ENCODE results near the gene CAVIN2. TPM values are rescaled to one million over a fixed set of nuclear protein-coding genes. Genes with fewer than 3 reads are reported as not detected.
A peak's percentile ranks its signal among the peaks of the same experiment; 100 is the strongest.

CAVIN2 gene
- total RNA-seq, 1 experiment from 2014 or later = 10.2 TPM

DNA sequence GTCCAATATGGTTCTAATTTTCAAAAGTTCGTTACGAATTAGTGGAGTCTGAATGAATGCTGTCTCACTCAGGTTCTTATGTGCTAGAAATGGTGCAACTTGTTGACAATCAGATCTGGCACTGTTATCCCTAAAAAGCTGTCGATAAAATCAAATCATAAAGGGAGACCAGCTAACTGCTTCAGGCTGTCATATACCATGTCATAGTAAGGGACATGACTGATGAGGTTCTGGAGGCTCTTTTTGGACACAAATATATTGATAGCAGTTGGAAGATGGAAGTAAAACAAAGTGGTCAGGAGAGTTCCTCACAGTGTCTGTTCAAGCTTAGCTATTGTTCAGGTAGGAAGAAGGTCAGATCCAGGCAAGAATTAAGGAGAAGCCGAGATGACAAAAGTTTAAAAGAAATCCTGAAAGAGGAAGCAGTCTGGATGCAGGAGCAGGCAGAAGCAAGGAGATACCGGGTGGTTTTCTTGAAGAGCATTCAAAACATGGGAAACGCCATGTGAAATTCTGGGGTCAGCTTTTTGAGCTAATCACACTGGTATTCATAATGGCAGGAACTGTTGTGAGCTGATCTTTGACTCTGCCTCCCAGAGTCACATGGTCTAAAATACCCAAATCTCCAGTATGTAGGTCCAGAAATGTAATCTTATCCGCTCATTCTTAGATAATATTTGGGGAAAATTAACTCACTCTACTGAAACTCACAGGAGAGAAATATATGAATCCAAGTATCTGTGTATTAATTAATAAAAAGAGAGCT, 9.4 kb upstream of the CAVIN2 start:
- DNase-seq = no peak
- peaks cover 47% of the 10 kb centered on the region for H3K4me1 ChIP-seq
- no peaks in the 10 kb centered on the region for H3K36me3 ChIP-seq
- peaks cover 7% of the 10 kb centered on the region for H3K9me3 ChIP-seq (replicated peaks)
- H3K27me3 ChIP-seq = no peaks in the 10 kb centered on the region
- no peak overlapping the region; the same call in 1 of the 2 replicates for H3K27ac ChIP-seq
- H3K4me3 ChIP-seq = no peak overlapping the region

DNA sequence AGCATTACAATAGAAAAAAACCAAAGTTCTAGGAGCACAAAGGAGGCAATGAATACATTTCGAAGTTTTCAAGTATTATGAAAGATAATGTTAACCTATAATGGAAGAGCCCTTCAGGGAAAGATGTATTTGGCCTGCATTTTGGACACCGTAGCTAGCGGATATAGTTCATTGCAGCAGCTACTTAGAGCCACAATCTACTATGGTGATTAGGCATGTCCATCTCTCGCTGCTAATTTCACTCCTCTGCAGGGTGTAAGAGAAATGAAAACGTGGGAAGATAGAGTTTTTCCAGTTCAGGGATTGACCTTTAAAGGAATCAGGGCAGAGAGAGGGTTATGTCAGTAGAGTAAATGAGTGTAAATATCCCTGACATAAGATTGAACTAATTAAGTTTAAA, 8.5 kb upstream of the CAVIN2 start:
- no peak overlapping the region for H3K4me3 ChIP-seq
- H3K27ac ChIP-seq = no peak overlapping the region
- H3K27me3 ChIP-seq = no peaks in the 10 kb centered on the region
- peaks cover 47% of the 10 kb centered on the region for H3K4me1 ChIP-seq
- no peak for DNase-seq
- H3K9me3 ChIP-seq (replicated peaks) = peaks cover 3% of the 10 kb centered on the region
- H3K36me3 ChIP-seq = no peaks in the 10 kb centered on the region

DNA sequence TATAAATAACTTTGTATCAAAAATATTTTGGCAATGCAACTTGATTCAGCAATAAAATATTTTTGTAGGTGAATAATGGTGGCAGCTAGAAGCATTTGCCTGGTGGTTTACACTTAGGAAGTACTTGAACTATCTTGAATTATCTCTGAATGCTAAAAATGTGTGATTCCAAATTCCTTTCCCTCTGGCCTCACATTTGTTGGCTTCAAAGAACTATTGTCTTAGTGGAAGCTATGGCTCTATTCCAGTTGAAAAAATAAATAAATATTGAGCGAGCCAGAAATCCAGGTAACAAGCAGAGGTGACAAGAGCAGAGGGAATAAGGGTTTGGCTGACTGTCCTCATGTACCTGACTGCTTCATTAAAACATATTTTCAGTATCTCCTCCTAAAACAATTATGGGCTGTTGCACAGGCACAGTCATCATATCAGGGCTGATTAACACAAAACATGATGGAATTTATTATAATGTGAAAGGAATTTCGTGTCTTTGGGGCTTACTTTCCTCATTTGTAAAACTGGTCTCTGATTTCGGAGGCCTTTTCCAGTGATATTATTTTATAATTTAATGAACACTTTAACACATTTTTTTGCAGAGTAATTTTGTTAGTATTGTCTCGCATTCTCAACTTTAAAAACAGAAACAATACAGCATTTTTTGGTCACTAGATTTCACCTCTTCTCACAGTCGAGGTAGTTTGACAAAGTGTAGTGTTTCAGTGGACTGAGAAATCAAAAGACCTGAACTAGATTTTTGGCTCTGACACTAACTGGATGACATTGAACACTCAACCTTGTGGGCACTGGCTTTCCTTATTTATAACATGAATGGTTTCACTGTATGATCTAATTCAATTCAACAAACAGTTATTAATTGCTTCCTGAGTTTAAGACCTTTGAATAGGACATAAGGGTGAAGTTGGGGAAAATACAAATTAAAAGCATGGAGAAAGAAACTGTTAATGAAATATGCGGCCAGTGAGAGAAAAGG, 7.8 kb upstream of the CAVIN2 start:
- DNase-seq = peak in 1 of 2 experiments; percentile 53
- Histone ChIP-seq H3K36me3 (no peaks in the 10 kb centered on the region), H3K4me1 (peaks cover 47% of the 10 kb centered on the region), H3K27ac (peak overlapping the region; percentile 27; the same call in 1 of the 2 replicates), H3K27me3 (no peaks in the 10 kb centered on the region), H3K4me3 (no peak overlapping the region), H3K9me3 (replicated peaks) (no peaks in the 10 kb centered on the region; the same call in 1 of the 2 replicates)

DNA sequence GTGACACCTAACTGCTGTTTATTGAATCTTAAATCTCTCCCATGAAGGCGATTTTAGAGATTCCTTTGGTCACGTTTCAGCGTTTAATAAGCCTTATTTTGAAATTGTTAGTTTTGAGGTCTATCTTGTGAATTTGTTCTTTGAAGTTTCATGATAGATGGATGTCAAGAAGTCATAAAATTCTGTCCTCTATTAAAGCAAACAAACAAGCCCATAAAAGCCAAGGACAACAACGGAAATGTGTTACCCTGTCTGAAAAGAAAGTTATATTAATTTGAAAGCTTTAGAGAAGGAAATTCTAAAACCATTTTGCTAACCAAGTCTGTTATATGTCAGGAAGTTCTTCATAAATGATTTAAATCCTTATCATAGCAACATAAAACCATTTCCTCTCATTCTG, 7.0 kb upstream of the CAVIN2 start:
- Histone ChIP-seq H3K9me3 (replicated peaks) (no peaks in the 10 kb centered on the region), H3K4me1 (peaks cover 47% of the 10 kb centered on the region), H3K27ac (peak overlapping the region; percentile 27; the same call in 1 of the 2 replicates), H3K36me3 (no peaks in the 10 kb centered on the region), H3K4me3 (no peak overlapping the region), H3K27me3 (no peaks in the 10 kb centered on the region)
- DNase-seq = no peak

DNA sequence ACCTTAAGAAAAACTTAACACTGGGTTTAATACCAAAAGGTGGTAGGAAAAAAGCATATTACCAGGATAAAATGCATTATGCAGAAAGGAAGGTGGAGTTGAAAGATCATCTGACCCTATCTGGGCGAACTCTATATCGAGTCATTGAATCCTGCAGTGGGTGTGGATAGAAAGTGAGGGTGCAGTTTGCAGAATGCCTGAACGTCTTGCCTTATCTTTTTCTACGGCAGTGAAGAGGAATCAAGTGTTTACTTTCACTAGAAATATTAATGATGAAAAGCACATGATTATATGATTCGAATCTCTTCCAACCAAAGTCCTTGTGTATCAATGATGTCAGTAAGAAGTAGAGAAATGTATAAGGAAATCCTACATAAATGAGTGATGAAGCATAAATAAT, 4.3 kb upstream of the CAVIN2 start:
- no peak for DNase-seq
- peaks cover 52% of the 10 kb centered on the region for H3K4me1 ChIP-seq
- no peak overlapping the region for H3K4me3 ChIP-seq
- H3K27ac ChIP-seq = no peak overlapping the region
- no peaks in the 10 kb centered on the region for H3K36me3 ChIP-seq
- no peaks in the 10 kb centered on the region for H3K27me3 ChIP-seq
- H3K9me3 ChIP-seq (replicated peaks) = no peaks in the 10 kb centered on the region

DNA sequence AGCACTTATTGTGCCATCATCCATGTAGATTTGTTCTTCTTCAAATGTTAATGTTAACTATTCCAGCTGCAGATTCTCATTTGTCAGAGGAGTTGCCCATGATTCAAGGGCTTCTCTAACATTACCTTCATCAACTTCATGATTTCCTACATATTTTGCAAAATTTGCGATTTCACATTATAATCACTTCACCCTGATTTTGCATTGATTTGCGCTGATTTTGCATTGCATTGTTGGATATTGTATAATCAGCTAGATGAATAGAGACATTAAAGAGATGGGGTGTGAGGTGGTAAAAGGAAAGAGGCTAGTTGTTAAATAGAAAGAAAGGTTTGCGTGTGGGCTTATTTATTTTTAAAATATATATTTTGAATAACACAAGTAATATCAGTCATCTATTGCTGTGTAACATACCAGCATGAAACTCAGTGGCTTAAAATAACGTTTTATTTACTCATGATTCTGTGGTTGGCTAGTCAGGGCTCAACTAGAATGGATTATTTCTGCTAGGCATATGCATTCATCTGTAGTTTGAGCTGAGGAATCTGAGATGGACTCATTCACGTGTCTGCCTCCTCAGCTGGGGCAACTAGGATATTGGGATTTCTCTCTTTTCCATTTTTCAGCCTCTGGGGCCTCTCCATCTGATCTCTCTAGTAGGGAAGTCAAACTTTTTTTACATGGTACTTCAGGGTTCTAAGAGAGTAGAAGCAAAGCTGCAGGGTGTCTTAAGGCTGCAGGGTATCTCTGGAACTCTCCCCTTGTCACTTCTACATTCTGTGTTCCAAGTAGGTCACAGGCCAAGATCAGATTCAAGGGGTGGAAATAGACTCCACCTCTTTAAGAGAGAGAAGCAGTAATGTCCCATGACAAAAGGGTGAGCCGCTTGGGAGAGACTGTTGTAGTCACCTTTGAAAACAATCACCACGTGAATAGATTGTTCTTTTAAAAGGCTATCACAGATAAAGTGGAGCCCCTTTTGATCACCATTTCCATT, 2.2 kb upstream of the CAVIN2 start:
- H3K4me1 ChIP-seq = peaks cover 48% of the 10 kb centered on the region
- no peak overlapping the region for H3K4me3 ChIP-seq
- no peak for DNase-seq
- no peaks in the 10 kb centered on the region for H3K36me3 ChIP-seq
- no peaks in the 10 kb centered on the region for H3K27me3 ChIP-seq
- H3K27ac ChIP-seq = no peak overlapping the region
- H3K9me3 ChIP-seq (replicated peaks) = no peaks in the 10 kb centered on the region

DNA sequence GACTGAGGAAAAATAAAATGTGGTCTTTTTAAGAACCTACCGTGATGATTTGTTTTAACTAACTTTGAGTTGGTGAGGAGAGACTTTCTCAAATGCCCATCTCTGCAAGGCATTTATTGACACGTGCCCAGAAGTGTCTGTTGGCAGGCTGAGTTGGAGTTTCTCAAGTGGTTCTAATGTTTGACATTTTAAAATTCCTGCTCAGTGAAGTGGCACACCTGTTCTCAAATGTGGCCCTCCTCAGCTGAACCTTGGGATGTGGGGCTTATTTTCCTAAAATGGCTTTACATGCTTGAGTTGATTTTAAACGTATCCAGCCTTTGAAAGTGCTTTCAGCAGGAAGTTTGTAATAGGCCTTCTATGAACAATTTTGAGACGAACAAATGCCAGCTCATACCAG, 876 bp upstream of the CAVIN2 start:
- DNase-seq = peak in 1 of 2 experiments; percentile 58
- no peaks in the 10 kb centered on the region for H3K9me3 ChIP-seq (replicated peaks)
- H3K27ac ChIP-seq = peak overlapping the region; percentile 42; the same call in 1 of the 2 replicates
- peak overlapping the region; percentile 38 for H3K4me3 ChIP-seq
- no peaks in the 10 kb centered on the region for H3K36me3 ChIP-seq
- no peaks in the 10 kb centered on the region for H3K27me3 ChIP-seq
- peaks cover 41% of the 10 kb centered on the region for H3K4me1 ChIP-seq

DNA sequence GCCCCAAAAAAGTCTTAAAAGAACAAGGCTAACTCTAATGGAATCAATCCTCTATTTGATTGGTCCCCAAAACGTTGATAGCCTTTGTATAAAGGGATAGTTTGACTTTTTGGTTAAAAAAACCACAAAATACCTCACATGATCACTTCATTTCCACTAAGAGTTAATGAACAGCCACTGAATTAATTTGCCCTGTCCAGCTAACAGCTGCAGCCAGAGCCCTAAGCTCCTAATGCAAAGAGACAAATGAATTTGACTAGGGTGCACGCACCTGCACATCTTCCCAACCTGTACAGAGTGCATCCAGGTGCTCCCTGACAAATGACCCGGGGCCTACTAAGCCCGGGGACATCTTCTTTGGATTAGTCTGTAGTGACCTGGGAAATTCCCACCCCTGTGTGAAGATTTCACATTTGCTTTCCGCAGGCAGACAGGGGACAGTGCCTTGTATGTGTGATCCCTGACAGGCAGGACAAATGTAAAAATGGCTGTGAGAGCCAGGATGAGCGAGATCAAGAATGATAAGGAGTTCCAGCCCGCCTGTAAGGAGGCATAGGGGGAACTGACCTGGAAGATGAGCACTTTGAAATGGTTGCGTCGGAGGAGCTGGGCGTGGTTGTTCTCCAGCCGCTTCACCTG, 893 bp downstream of the CAVIN2 start:
- Histone ChIP-seq H3K36me3 (0 out of 2 replicates have a peak, but pooled peaks cover 4% of the 10 kb centered on the region), H3K9me3 (replicated peaks) (no peaks in the 10 kb centered on the region), H3K4me3 (peak overlapping the region; percentile 38), H3K27ac (peak overlapping the region; percentile 42), H3K4me1 (peaks cover 46% of the 10 kb centered on the region), H3K27me3 (no peaks in the 10 kb centered on the region)
- peak in 1 of 2 experiments; percentile 59 for DNase-seq

DNA sequence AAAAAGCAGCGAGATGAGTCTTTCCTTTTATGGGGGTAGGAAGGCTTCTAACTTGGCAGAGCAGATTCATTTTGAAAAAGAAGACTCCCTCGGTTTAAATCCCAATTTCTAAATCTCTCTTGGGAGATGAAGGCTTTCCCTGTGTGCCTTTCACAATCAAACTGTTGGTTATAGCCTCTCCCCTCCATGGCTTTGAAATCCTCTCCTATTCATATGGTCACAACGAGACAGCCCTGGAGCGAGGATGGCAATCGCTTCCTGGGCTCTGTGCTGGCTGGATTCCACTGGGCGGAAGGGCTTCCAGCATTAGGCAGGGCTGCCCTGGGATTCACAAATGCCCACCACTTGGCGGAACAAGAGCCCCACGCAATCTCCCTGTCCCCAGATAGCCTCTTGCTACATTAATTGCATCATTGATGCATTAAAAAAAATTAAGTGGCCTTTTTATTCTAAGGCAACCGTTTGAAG, 1.6 kb downstream of the CAVIN2 start:
- peak overlapping the region; percentile 42 for H3K27ac ChIP-seq
- DNase-seq = peak; percentile 79 to 84
- no peaks in the 10 kb centered on the region for H3K27me3 ChIP-seq
- peaks cover 47% of the 10 kb centered on the region for H3K4me1 ChIP-seq
- H3K36me3 ChIP-seq = 0 out of 2 replicates have a peak, but pooled peaks cover 4% of the 10 kb centered on the region
- no peaks in the 10 kb centered on the region for H3K9me3 ChIP-seq (replicated peaks)
- H3K4me3 ChIP-seq = peak overlapping the region; percentile 38

DNA sequence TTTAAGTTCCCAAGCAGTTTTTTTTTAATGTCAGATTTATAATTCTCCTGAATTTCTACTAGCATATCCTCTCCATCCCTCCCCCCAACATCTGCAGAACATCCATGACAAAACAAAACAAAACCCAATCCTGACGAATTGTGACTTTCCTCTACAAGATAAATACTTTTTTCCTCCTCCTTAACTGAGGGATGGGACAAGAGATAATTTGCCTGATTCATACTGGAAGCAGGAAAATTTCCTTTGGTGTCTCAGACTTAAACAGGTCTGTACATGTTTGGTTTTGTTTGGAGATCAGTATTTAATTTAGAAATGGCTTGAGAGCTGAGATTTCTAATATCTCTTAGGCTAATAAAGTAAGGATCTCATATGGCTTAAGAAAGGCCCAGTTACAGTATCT, 2.2 kb downstream of the CAVIN2 start:
- Histone ChIP-seq H3K4me3 (peak overlapping the region; percentile 38), H3K4me1 (peaks cover 47% of the 10 kb centered on the region), H3K27me3 (no peaks in the 10 kb centered on the region), H3K36me3 (0 out of 2 replicates have a peak, but pooled peaks cover 4% of the 10 kb centered on the region), H3K27ac (peak overlapping the region; percentile 42; the same call in 1 of the 2 replicates), H3K9me3 (replicated peaks) (no peaks in the 10 kb centered on the region)
- DNase-seq = no peak

DNA sequence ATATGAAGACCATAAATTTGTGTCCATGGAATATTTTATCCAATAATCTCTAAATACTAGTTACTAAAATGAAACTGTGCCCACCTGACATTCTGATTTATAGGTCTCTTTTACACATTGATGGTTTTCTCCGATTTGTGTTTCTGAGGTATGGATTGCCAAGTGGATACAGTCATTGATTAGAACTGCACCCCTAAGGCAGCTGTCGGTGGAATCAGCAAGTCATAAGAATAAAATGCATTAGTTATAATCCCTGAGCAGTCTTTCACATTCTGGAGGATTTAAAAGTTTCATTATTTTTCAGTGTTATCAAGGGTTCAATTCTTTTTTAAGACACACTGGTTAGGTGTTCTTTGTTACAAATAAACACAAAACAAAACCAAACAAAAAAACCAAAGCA, 6.0 kb downstream of the CAVIN2 start:
- Histone ChIP-seq H3K36me3 (peaks cover 4% of the 10 kb centered on the region; the same call in 1 of the 2 replicates), H3K4me1 (peaks cover 19% of the 10 kb centered on the region), H3K27ac (no peak overlapping the region), H3K27me3 (no peaks in the 10 kb centered on the region), H3K4me3 (no peak overlapping the region), H3K9me3 (replicated peaks) (no peaks in the 10 kb centered on the region; the same call in 1 of the 2 replicates)
- DNase-seq = no peak

DNA sequence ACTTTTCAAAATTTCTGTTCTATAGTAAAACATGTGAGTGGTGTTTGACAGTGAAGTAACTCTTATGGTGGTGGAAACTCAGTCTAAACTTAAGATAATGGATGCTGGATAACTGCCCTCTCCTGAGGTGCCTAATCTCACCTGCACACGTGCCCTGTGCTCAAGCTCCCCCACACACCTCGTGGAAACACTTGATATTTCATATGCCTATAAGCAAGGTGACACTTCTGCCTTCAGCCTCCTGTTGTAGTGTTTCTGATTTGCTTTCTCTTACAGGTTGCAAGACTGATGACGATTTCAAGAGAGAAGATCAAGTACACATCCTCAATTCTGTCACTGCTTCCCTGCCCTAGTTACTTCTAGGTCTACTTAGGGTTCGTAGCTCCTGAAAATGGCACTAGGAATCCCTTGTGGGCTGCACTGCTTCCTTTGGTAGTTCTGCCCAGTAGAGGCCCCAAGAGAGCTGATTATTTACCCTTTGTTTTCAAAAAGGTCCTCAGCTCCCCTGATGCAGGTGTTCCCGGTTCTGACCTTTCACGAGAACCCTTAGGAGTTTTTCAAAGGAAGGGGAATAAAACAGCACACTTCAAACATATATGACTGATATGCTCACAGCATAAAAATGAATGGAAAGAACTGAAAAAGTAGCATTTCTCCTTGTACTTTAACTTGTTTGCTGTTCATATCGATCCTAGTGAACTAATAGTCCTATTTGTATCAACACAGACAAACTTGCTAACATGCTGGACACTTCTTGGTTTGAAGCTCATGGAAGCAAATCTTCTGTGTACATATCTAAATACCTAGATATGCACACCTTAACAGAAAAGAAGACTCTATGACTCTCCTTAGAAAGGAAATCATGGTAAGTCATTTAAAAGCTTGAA, 6.7 kb downstream of the CAVIN2 start:
- no peak overlapping the region for H3K4me3 ChIP-seq
- H3K4me1 ChIP-seq = peaks cover 15% of the 10 kb centered on the region
- no peak for DNase-seq
- no peaks in the 10 kb centered on the region; the same call in 1 of the 2 replicates for H3K9me3 ChIP-seq (replicated peaks)
- H3K36me3 ChIP-seq = peaks cover 8% of the 10 kb centered on the region
- no peak overlapping the region for H3K27ac ChIP-seq
- H3K27me3 ChIP-seq = no peaks in the 10 kb centered on the region

Measured in SJCRH30 (cell line).